Fibroblast of mammary gland (primary cell): Measurements from ENCODE around the gene OR5T2.
"Not testable (repeated sequence)": the region's sequence is repeated elsewhere in the genome, so short reads cannot be mapped to it uniquely, and the experiment has no call there.

Experiments
- DNase-seq: peaks from one replicate; pipeline ENCODE4 v3.0.0-alpha.2; 2010; ENCODE audit warnings: low read depth
- H3K4me3 ChIP-seq: 2 replicates; pipeline ENCODE4 v1.5.1; 2011; ENCODE audit warnings: low read depth, mild to moderate bottlenecking, low read length, moderate library complexity; ENCODE audit not compliant: control insufficient read depth
- TF ChIP-seq, protein P1 (sequence below): conservative IDR thresholded peaks from 2 replicates; pipeline ENCODE4 v1.5.1; 2011; ENCODE audit warnings: low read depth, low read length, inconsistent platforms; ENCODE audit not compliant: control insufficient read depth, insufficient read depth

The OR5T2 gene

DNA sequence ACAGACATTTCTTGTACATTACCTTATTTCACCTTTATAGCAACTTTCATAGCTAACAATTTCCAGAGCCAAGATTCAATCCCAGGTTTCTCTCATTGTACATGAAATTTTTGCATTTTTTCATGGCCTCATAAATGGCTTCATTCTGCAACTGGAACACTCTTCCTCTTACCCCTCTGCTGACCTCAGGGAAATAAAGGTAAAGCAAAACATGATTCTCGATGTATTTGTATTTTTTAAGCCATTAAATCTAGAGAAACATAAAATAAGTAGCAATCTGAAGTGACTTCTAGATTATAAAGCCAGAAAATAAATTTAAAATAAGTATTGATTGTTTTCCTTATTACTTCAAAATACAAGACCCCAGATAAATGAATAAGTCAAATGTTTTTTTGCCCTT lies at the start of gene OR5T2:
Gene OR5T2 (minus strand): TSS at position 101 of the 400 bp plus-strand sequence. CDS start 1,193 bp downstream, outside the sequence.
- TF ChIP-seq, protein P1, sequence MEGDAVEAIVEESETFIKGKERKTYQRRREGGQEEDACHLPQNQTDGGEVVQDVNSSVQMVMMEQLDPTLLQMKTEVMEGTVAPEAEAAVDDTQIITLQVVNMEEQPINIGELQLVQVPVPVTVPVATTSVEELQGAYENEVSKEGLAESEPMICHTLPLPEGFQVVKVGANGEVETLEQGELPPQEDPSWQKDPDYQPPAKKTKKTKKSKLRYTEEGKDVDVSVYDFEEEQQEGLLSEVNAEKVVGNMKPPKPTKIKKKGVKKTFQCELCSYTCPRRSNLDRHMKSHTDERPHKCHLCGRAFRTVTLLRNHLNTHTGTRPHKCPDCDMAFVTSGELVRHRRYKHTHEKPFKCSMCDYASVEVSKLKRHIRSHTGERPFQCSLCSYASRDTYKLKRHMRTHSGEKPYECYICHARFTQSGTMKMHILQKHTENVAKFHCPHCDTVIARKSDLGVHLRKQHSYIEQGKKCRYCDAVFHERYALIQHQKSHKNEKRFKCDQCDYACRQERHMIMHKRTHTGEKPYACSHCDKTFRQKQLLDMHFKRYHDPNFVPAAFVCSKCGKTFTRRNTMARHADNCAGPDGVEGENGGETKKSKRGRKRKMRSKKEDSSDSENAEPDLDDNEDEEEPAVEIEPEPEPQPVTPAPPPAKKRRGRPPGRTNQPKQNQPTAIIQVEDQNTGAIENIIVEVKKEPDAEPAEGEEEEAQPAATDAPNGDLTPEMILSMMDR, result no peak
- DNase-seq, result no peak
- H3K4me3 ChIP-seq, result no peak within 1 kb of the TSS

- no peak within 1 kb of the TSS for H3K4me3 ChIP-seq
- no peak for DNase-seq
- TF ChIP-seq, protein P1, result no peak
Measured at GRCh38 chr11:56273854-56274253, 39.8 kb upstream of the OR5T2 start, which contains the start of gene OR5T1. OR5T1 (plus strand) TSS chr11:56274154; CDS start chr11:56275639, 1,485 bp downstream.

- TF ChIP-seq, protein P1, result no peak
- DNase-seq, result no peak
- H3K4me3 ChIP-seq, result no peak overlapping the region
Measured at GRCh38 chr11:56271092-56271491, 37.0 kb upstream of the OR5T2 start.

- no peak for DNase-seq
- TF ChIP-seq, protein P1, result no peak
- H3K4me3 ChIP-seq, result no peak within 1 kb of the TSS
Measured at GRCh38 chr11:56251954-56252353, 17.9 kb upstream of the OR5T2 start, which contains the start of gene OR5T3. OR5T3 (plus strand) TSS chr11:56252254; CDS start chr11:56252254, 0 bp downstream.

- not testable (repeated sequence) for DNase-seq
Measured at GRCh38 chr11:56219735-56220134, 14.3 kb downstream of the OR5T2 start.

GRCh38 chr11:56214537-56214936 lies 19.5 kb downstream of the OR5T2 start:
- H3K4me3 ChIP-seq, result no peak overlapping the region
- TF ChIP-seq, protein P1, result no peak
- DNase-seq, result no peak

More at GRCh38 chr11:56219735-56220134, 14.3 kb downstream of the OR5T2 start:
- not testable (repeated sequence) for H3K4me3 ChIP-seq

DNA sequence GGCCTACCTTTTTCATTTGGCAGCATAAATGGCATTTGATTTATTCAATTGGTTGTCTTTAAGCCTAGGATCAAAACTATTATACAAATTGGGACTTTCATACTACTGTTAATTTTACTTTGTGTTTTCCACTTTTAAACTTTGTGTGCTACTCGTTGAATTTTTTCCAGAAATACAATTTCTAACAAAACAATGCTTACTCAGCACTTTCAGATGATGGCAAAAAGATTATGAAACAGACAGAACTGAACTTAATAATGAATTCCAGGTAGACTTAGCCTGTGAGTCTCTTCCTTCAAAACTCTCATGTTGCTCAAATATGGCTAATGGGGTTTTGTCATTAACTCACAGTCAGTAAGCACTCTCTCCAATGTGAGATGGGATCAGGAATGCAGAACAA lies 26.3 kb downstream of the OR5T2 start:
- no peak for DNase-seq
- H3K4me3 ChIP-seq, result no peak overlapping the region
- TF ChIP-seq, protein P1, result no peak
